ENCODE data around the gene SARS1.

The SARS1 gene

GRCh38 chr1:109255097-109255651 lies 41.5 kb downstream of the SARS1 start:
- no peaks in the 10 kb centered on the region for H3K9me3 ChIP-seq (ENCODE audit: control insufficient read depth, insufficient read depth, low read length)
- peaks cover 16% of the 10 kb centered on the region for H3K4me1 ChIP-seq (ENCODE audit: control insufficient read depth, insufficient read depth, low read length)
- DNase-seq (ENCODE audit: low read depth, low spot score), result no peak
- no peak overlapping the region for H3K4me3 ChIP-seq (ENCODE audit: low read length)
- WGBS (ENCODE audit: insufficient coverage, insufficient read length), result no CpG with 5 or more reads among the region's 15 CpGs
- H3K36me3 ChIP-seq (ENCODE audit: control insufficient read depth, insufficient read depth, low read length), result peaks cover 7% of the 10 kb centered on the region; the same call in 1 of the 2 replicates
- no peak overlapping the region for H3K27ac ChIP-seq (ENCODE audit: low read length)
- 0 out of 2 replicates have a peak, but pooled peaks cover 4% of the 10 kb centered on the region for H3K27me3 ChIP-seq (ENCODE audit: control insufficient read depth, insufficient read depth, low read length)

DNA sequence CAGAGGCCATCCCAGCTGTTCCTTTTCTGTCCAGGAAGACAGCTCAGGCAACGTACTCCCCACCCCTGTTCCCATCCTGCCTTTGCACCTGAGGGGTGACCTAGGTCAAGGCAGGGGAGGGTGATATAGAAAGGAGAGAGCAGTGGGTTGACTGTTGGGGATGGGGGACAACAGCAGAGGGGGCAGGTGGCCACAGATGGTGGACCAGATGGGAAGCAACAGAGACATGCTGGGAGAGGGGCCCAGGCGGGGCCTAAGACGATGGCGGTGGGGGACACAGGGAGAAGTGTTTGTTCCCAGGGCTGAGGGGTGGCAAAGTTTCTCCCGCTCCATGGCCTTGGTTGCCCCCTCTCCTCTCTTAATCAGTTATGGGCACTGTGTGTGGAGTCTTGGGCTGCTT lies 42.0 kb downstream of the SARS1 start:
- H3K4me1 ChIP-seq (ENCODE audit: control insufficient read depth, insufficient read depth, low read length), result peaks cover 13% of the 10 kb centered on the region
- DNase-seq (ENCODE audit: low read depth, low spot score), result no peak
- H3K9me3 ChIP-seq (ENCODE audit: control insufficient read depth, insufficient read depth, low read length), result no peaks in the 10 kb centered on the region
- H3K4me3 ChIP-seq (ENCODE audit: low read length), result no peak overlapping the region
- H3K27me3 ChIP-seq (ENCODE audit: control insufficient read depth, insufficient read depth, low read length), result no peaks in the 10 kb centered on the region
- H3K36me3 ChIP-seq (ENCODE audit: control insufficient read depth, insufficient read depth, low read length), result peaks cover 7% of the 10 kb centered on the region; the same call in 1 of the 2 replicates
- no CpG with 5 or more reads among the region's 5 CpGs for WGBS (ENCODE audit: insufficient coverage, insufficient read length)
- H3K27ac ChIP-seq (ENCODE audit: low read length), result no peak overlapping the region

- Histone ChIP-seq H3K27ac (ENCODE audit: low read length) (no peak overlapping the region), H3K4me1 (ENCODE audit: control insufficient read depth, insufficient read depth, low read length) (peaks cover 13% of the 10 kb centered on the region), H3K9me3 (ENCODE audit: control insufficient read depth, insufficient read depth, low read length) (no peaks in the 10 kb centered on the region), H3K27me3 (ENCODE audit: control insufficient read depth, insufficient read depth, low read length) (no peaks in the 10 kb centered on the region), H3K4me3 (ENCODE audit: low read length) (no peak overlapping the region), H3K36me3 (ENCODE audit: control insufficient read depth, insufficient read depth, low read length) (peaks cover 9% of the 10 kb centered on the region; the same call in 1 of the 2 replicates)
- WGBS (ENCODE audit: insufficient coverage, insufficient read length), result no CpG with 5 or more reads among the region's 7 CpGs
- no peak for DNase-seq (ENCODE audit: low read depth, low spot score)
Measured at GRCh38 chr1:109256085-109256484, 42.4 kb downstream of the SARS1 start.

DNA sequence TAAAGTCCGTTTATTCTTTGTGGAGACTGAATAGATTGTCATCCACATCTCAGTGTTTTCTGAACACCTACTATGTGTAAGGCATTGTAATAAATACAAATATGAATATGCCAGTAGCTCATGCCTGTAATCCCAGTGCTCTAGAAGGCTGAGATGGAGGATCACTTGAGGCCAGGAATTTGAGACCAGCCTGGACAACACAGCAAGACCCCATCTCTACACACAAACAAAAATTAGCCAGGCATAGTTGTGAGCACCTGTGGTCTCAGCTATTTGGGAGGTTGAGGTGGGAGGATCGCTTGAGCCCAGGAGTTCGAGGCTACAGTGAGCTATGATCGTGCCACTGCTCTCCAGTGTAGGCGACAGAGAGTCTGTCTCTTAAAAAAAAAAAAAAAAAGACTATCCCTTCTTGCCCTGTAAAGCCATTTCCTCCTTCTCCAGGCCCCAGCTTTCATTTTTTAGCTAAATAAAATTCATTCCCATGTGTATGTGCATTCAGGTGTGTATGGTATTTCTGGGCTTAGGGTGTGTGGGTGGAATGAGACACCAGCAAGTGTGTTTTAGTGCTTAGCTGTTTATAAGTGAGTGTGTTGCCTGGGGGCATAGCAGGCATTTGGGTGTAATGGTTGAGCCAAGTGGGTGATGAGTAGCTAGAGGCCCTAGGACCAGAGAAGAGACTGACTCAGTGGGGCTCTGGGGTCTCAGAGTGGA lies 43.4 kb downstream of the SARS1 start:
- H3K9me3 ChIP-seq (ENCODE audit: control insufficient read depth, insufficient read depth, low read length), result no peaks in the 10 kb centered on the region
- H3K27me3 ChIP-seq (ENCODE audit: control insufficient read depth, insufficient read depth, low read length), result no peaks in the 10 kb centered on the region
- no peak overlapping the region for H3K4me3 ChIP-seq (ENCODE audit: low read length)
- peaks cover 13% of the 10 kb centered on the region for H3K4me1 ChIP-seq (ENCODE audit: control insufficient read depth, insufficient read depth, low read length)
- H3K36me3 ChIP-seq (ENCODE audit: control insufficient read depth, insufficient read depth, low read length), result peaks cover 15% of the 10 kb centered on the region
- H3K27ac ChIP-seq (ENCODE audit: low read length), result no peak overlapping the region
- no peak for DNase-seq (ENCODE audit: low read depth, low spot score)
- no CpG with 5 or more reads among the region's 5 CpGs for WGBS (ENCODE audit: insufficient coverage, insufficient read length)

- Histone ChIP-seq H3K4me3 (ENCODE audit: low read length) (no peak overlapping the region), H3K4me1 (ENCODE audit: control insufficient read depth, insufficient read depth, low read length) (peaks cover 13% of the 10 kb centered on the region), H3K36me3 (ENCODE audit: control insufficient read depth, insufficient read depth, low read length) (peaks cover 15% of the 10 kb centered on the region), H3K27me3 (ENCODE audit: control insufficient read depth, insufficient read depth, low read length) (no peaks in the 10 kb centered on the region), H3K27ac (ENCODE audit: low read length) (no peak overlapping the region), H3K9me3 (ENCODE audit: control insufficient read depth, insufficient read depth, low read length) (no peaks in the 10 kb centered on the region)
- WGBS (ENCODE audit: insufficient coverage, insufficient read length), result no CpG with 5 or more reads among the region's 15 CpGs
- DNase-seq (ENCODE audit: low read depth, low spot score), result no peak
Measured at GRCh38 chr1:109257682-109258421, 44.1 kb downstream of the SARS1 start.

GRCh38 chr1:109258481-109259466 lies 45.1 kb downstream of the SARS1 start:
- Histone ChIP-seq H3K27me3 (ENCODE audit: control insufficient read depth, insufficient read depth, low read length) (no peaks in the 10 kb centered on the region), H3K9me3 (ENCODE audit: control insufficient read depth, insufficient read depth, low read length) (no peaks in the 10 kb centered on the region), H3K36me3 (ENCODE audit: control insufficient read depth, insufficient read depth, low read length) (peaks cover 15% of the 10 kb centered on the region), H3K4me1 (ENCODE audit: control insufficient read depth, insufficient read depth, low read length) (peaks cover 10% of the 10 kb centered on the region), H3K4me3 (ENCODE audit: low read length) (no peak overlapping the region), H3K27ac (ENCODE audit: low read length) (no peak overlapping the region)
- WGBS (ENCODE audit: insufficient coverage, insufficient read length), result no CpG with 5 or more reads among the region's 69 CpGs
- DNase-seq (ENCODE audit: low read depth, low spot score), result no peak

GRCh38 chr1:109259674-109260557 lies 46.2 kb downstream of the SARS1 start:
- no peak for DNase-seq (ENCODE audit: low read depth, low spot score)
- Histone ChIP-seq H3K4me3 (ENCODE audit: low read length) (no peak overlapping the region), H3K27ac (ENCODE audit: low read length) (no peak overlapping the region), H3K36me3 (ENCODE audit: control insufficient read depth, insufficient read depth, low read length) (peaks cover 22% of the 10 kb centered on the region), H3K27me3 (ENCODE audit: control insufficient read depth, insufficient read depth, low read length) (no peaks in the 10 kb centered on the region), H3K4me1 (ENCODE audit: control insufficient read depth, insufficient read depth, low read length) (peaks cover 5% of the 10 kb centered on the region), H3K9me3 (ENCODE audit: control insufficient read depth, insufficient read depth, low read length) (no peaks in the 10 kb centered on the region)
- WGBS (ENCODE audit: insufficient coverage, insufficient read length), result no CpG with 5 or more reads among the region's 7 CpGs

DNA sequence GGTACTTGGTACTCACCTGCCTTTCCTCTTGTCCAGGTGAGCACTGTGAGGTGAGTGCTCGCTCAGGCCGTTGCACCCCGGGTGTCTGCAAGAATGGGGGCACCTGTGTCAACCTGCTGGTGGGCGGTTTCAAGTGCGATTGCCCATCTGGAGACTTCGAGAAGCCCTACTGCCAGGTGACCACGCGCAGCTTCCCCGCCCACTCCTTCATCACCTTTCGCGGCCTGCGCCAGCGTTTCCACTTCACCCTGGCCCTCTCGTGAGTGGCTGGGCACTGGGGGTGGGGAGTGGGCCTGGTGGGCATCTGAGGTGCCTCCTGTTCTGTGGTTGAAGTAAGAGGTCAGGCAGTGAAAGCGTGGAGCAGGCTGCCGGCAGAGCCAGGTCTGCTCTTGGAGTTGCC lies 47.3 kb downstream of the SARS1 start:
- no peak overlapping the region for H3K27ac ChIP-seq (ENCODE audit: low read length)

DNA sequence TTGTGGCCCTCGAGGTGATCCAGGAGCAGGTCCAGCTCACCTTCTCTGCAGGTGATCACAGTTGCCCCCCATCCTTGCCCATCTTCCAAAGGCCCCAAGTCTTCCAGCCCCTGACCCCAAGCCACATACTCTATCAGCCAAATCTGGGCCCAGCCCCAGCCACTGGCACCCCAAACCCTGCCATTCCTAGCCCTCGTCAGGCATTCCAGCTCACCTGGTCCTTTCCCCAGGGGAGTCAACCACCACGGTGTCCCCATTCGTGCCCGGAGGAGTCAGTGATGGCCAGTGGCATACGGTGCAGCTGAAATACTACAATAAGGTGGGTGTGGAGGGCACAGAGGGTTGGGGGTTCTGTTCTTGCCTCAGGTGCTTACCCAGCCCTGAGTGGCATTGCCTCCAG lies 47.9 kb downstream of the SARS1 start:
- Histone ChIP-seq H3K9me3 (ENCODE audit: control insufficient read depth, insufficient read depth, low read length) (no peaks in the 10 kb centered on the region), H3K36me3 (ENCODE audit: control insufficient read depth, insufficient read depth, low read length) (peaks cover 28% of the 10 kb centered on the region), H3K27me3 (ENCODE audit: control insufficient read depth, insufficient read depth, low read length) (no peaks in the 10 kb centered on the region), H3K27ac (ENCODE audit: low read length) (no peak overlapping the region), H3K4me3 (ENCODE audit: low read length) (no peak overlapping the region), H3K4me1 (ENCODE audit: control insufficient read depth, insufficient read depth, low read length) (peaks cover 5% of the 10 kb centered on the region)
- no peak for DNase-seq (ENCODE audit: low read depth, low spot score)
- WGBS (ENCODE audit: insufficient coverage, insufficient read length), result no CpG with 5 or more reads among the region's 6 CpGs

More for the DNA sequence above, 47.3 kb downstream of the SARS1 start:
- WGBS (ENCODE audit: insufficient coverage, insufficient read length), result no CpG with 5 or more reads among the region's 16 CpGs
- no peaks in the 10 kb centered on the region for H3K9me3 ChIP-seq (ENCODE audit: control insufficient read depth, insufficient read depth, low read length)
- no peak overlapping the region for H3K4me3 ChIP-seq (ENCODE audit: low read length)
- H3K27me3 ChIP-seq (ENCODE audit: control insufficient read depth, insufficient read depth, low read length), result no peaks in the 10 kb centered on the region
- DNase-seq (ENCODE audit: low read depth, low spot score), result no peak
- peaks cover 28% of the 10 kb centered on the region for H3K36me3 ChIP-seq (ENCODE audit: control insufficient read depth, insufficient read depth, low read length)
- H3K4me1 ChIP-seq (ENCODE audit: control insufficient read depth, insufficient read depth, low read length), result peaks cover 5% of the 10 kb centered on the region
